ENCODE measurements around the gene ARAP1.

ARAP1 gene

GRCh38 chr11:72758690-72759389 lies 6.6 kb upstream of the ARAP1 start:
- H3K36me3 ChIP-seq (ENCODE audit: control insufficient read depth in 1 of 2, insufficient read depth in 2 of 2, low read depth in 1 of 2, low read length in 2 of 2) = peaks cover 0 to 29% of the 10 kb centered on the region in 2 experiments
- peaks cover 2% of the 10 kb centered on the region for H3K79me1 ChIP-seq (replicated peaks; ENCODE audit: low read length, poor library complexity, severe bottlenecking)
- H3K23ac ChIP-seq (ENCODE audit: low read length in 2 of 2) = no peak overlapping the region
- no peak overlapping the region for H3K4ac ChIP-seq (ENCODE audit: low read depth in 1 of 2, low read length in 2 of 2)
- DNase-seq = peak; percentile 87
- H2BK5ac ChIP-seq (ENCODE audit: low read depth, low read length, poor library complexity, severe bottlenecking) = no peak overlapping the region
- H2AFZ ChIP-seq (ENCODE audit: low read depth, low read length) = no peak overlapping the region
- no peak overlapping the region for H3K14ac ChIP-seq (ENCODE audit: low read length in 2 of 2)
- no peaks in the 10 kb centered on the region for H3K9me3 ChIP-seq (ENCODE audit: control insufficient read depth, low read length)
- H4K8ac ChIP-seq (ENCODE audit: low read length) = no peak overlapping the region
- H3K4me1 ChIP-seq (ENCODE audit: control insufficient read depth, insufficient read depth, low read depth, low read length) = peaks cover 22% of the 10 kb centered on the region
- peak overlapping the region in 1 of 2 experiments; percentile 29 for H3K18ac ChIP-seq (ENCODE audit: low read depth in 1 of 2, low read length in 2 of 2)
- no peak overlapping the region for H4K91ac ChIP-seq (ENCODE audit: low read length)
- peak overlapping the region in 1 of 2 experiments; percentile 42 for H2BK12ac ChIP-seq (ENCODE audit: low read length in 2 of 2)
- 71% methylated on average over 17 of the region's 17 CpGs for WGBS
- no peaks in the 10 kb centered on the region for H3K27me3 ChIP-seq (ENCODE audit: control insufficient read depth in 1 of 2, insufficient read depth in 1 of 2, low read length in 2 of 2)
- H2BK15ac ChIP-seq (ENCODE audit: low read depth, poor library complexity, severe bottlenecking) = no peak overlapping the region
- H3K4me3 ChIP-seq (ENCODE audit: insufficient read depth in 1 of 2, low read depth in 1 of 2, low read length in 2 of 2) = no peak overlapping the region
- H3K4me2 ChIP-seq (ENCODE audit: low read length, poor library complexity, severe bottlenecking) = no peak overlapping the region
- H2AK5ac ChIP-seq (ENCODE audit: low read length, severe bottlenecking) = no peak overlapping the region
- H3K27ac ChIP-seq (ENCODE audit: low read length, poor library complexity, severe bottlenecking) = peak overlapping the region; percentile 1
- H2BK120ac ChIP-seq (ENCODE audit: low read depth, low read length) = no peak overlapping the region
- H3K9ac ChIP-seq (ENCODE audit: low read length) = no peak overlapping the region

DNA sequence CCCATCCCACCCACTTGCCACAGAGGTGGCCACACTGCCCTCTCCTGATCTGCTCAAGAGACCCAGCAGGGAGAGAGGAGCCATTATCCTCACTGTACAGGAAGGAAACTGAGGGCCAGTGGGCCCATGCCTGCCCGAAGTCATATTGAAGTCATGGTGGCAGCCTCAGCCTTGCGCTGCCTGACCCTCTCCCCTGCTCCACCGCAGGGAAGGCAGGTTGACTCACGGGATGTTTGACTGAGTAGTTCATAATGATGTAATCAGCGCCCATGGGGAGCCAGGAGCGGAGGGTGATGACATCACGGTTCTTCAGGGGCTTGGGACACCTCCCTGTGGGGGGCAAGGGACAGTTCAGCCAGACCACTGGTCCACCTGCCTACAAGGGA lies 6.1 kb upstream of the ARAP1 start:
- peak overlapping the region; percentile 1 for H3K27ac ChIP-seq (ENCODE audit: low read length, poor library complexity, severe bottlenecking)
- no peak overlapping the region for H3K14ac ChIP-seq (ENCODE audit: low read length in 2 of 2)
- H3K18ac ChIP-seq (ENCODE audit: low read depth in 1 of 2, low read length in 2 of 2) = peak overlapping the region in 1 of 2 experiments; percentile 29
- WGBS = 75% methylated on average over 7 of the region's 7 CpGs
- peaks cover 0 to 32% of the 10 kb centered on the region in 2 experiments for H3K36me3 ChIP-seq (ENCODE audit: control insufficient read depth in 1 of 2, insufficient read depth in 2 of 2, low read depth in 1 of 2, low read length in 2 of 2)
- peaks cover 24% of the 10 kb centered on the region for H3K4me1 ChIP-seq (ENCODE audit: control insufficient read depth, insufficient read depth, low read depth, low read length)
- H3K9ac ChIP-seq (ENCODE audit: low read length) = no peak overlapping the region
- no peaks in the 10 kb centered on the region for H3K27me3 ChIP-seq (ENCODE audit: control insufficient read depth in 1 of 2, insufficient read depth in 1 of 2, low read length in 2 of 2)
- no peak overlapping the region for H2BK5ac ChIP-seq (ENCODE audit: low read depth, low read length, poor library complexity, severe bottlenecking)
- H2BK12ac ChIP-seq (ENCODE audit: low read length in 2 of 2) = peak overlapping the region in 1 of 2 experiments; percentile 42
- H3K9me3 ChIP-seq (ENCODE audit: control insufficient read depth, low read length) = no peaks in the 10 kb centered on the region
- no peak overlapping the region for H4K8ac ChIP-seq (ENCODE audit: low read length)
- no peak overlapping the region for H3K4ac ChIP-seq (ENCODE audit: low read depth in 1 of 2, low read length in 2 of 2)
- H2AFZ ChIP-seq (ENCODE audit: low read depth, low read length) = no peak overlapping the region
- no peak overlapping the region for H2BK15ac ChIP-seq (ENCODE audit: low read depth, poor library complexity, severe bottlenecking)
- no peak overlapping the region for H3K4me2 ChIP-seq (ENCODE audit: low read length, poor library complexity, severe bottlenecking)
- H3K4me3 ChIP-seq (ENCODE audit: insufficient read depth in 1 of 2, low read depth in 1 of 2, low read length in 2 of 2) = no peak overlapping the region
- DNase-seq = peak; percentile 60
- peak overlapping the region; percentile 75 for H2AK5ac ChIP-seq (ENCODE audit: low read length, severe bottlenecking)
- no peak overlapping the region for H3K23ac ChIP-seq (ENCODE audit: low read length in 2 of 2)
- H3K79me1 ChIP-seq (replicated peaks; ENCODE audit: low read length, poor library complexity, severe bottlenecking) = peaks cover 2% of the 10 kb centered on the region
- no peak overlapping the region for H4K91ac ChIP-seq (ENCODE audit: low read length)
- no peak overlapping the region for H2BK120ac ChIP-seq (ENCODE audit: low read depth, low read length)

DNA sequence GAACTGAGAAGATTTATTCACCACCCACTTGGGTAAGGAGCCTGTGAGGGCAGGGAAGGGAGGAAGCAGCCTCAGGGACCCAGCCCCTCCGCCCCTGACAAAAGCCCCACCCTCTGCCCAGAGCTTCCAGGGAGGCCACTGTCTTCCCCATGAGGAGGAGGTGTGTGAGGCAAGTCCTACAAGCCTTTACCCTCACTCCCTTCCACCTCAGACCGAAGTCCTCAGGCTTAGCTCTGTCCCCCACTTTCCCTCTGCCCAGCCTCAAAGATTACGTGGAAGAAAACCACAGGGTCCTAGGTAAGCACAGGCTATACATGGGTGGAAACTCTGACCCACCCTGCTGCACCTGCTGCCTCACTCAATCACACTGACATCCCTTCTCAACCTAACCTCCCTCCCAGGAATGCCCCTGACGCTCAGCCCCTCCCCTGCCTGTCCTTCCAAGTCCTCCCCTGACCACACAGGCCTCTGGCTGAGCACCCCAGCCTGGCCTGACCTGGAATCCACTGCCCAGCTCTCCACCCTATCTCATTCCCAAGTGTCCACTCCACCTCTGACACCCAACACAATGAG lies 3.6 kb upstream of the ARAP1 start:
- Histone ChIP-seq H2BK5ac (ENCODE audit: low read depth, low read length, poor library complexity, severe bottlenecking) (no peak overlapping the region), H3K14ac (ENCODE audit: low read length in 2 of 2) (no peak overlapping the region), H3K9ac (ENCODE audit: low read length) (no peak overlapping the region), H3K4me1 (ENCODE audit: control insufficient read depth, insufficient read depth, low read depth, low read length) (peaks cover 40% of the 10 kb centered on the region), H2BK15ac (ENCODE audit: low read depth, poor library complexity, severe bottlenecking) (peak overlapping the region; percentile 20), H2AFZ (ENCODE audit: low read depth, low read length) (no peak overlapping the region), H2AK5ac (ENCODE audit: low read length, severe bottlenecking) (peak overlapping the region; percentile 38), H3K9me3 (ENCODE audit: control insufficient read depth, low read length) (no peaks in the 10 kb centered on the region), H3K36me3 (ENCODE audit: control insufficient read depth in 1 of 2, insufficient read depth in 2 of 2, low read depth in 1 of 2, low read length in 2 of 2) (peaks cover 0 to 29% of the 10 kb centered on the region in 2 experiments), H3K23ac (ENCODE audit: low read length in 2 of 2) (no peak overlapping the region), H3K4me3 (ENCODE audit: insufficient read depth in 1 of 2, low read depth in 1 of 2, low read length in 2 of 2) (no peak overlapping the region), H3K27ac (ENCODE audit: low read length, poor library complexity, severe bottlenecking) (no peak overlapping the region), H3K27me3 (ENCODE audit: control insufficient read depth in 1 of 2, insufficient read depth in 1 of 2, low read length in 2 of 2) (no peaks in the 10 kb centered on the region), H3K18ac (ENCODE audit: low read depth in 1 of 2, low read length in 2 of 2) (no peak overlapping the region), H3K4ac (ENCODE audit: low read depth in 1 of 2, low read length in 2 of 2) (no peak overlapping the region), H2BK12ac (ENCODE audit: low read length in 2 of 2) (no peak overlapping the region), H4K91ac (ENCODE audit: low read length) (peak overlapping the region; percentile 21), H2BK120ac (ENCODE audit: low read depth, low read length) (no peak overlapping the region), H3K4me2 (ENCODE audit: low read length, poor library complexity, severe bottlenecking) (no peak overlapping the region), H4K8ac (ENCODE audit: low read length) (no peak overlapping the region), H3K79me1 (replicated peaks; ENCODE audit: low read length, poor library complexity, severe bottlenecking) (peaks cover 7% of the 10 kb centered on the region)
- no peak for DNase-seq
- 76% methylated on average over 3 of the region's 4 CpGs for WGBS

DNA sequence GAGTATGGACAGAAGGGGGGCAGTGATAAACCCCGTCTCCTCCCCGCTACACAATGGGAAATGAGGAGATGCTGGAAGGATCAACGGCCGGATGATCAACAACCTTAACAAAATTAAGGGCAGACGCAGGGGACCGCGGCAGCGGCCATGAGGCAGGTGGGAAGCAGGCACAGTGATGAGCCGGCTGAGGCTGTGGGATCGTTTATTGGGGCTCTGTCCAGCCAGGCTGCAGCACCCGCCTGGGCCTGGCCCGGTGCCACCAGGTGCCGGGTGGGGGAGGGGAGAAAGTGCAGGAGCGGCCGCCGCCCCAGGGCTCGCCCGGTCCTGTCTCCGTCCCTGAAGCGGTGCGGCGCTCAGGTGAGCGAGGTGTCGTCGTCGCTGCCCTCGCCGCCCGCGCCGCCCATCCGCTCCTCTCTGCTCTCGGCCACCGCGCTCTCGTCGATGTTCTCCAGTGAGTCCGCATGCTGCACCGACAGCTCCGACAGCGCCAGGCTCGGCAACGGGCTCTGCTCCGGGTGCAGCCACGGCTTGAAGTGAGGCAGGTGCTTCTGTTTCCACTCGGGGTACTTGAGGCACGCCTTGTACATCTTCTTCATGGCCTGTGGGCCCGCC lies 2.4 kb upstream of the ARAP1 start:
- Histone ChIP-seq H2BK120ac (ENCODE audit: low read depth, low read length) (no peak overlapping the region), H3K18ac (ENCODE audit: low read depth in 1 of 2, low read length in 2 of 2) (no peak overlapping the region), H3K36me3 (ENCODE audit: control insufficient read depth in 1 of 2, insufficient read depth in 2 of 2, low read depth in 1 of 2, low read length in 2 of 2) (peaks cover 0 to 29% of the 10 kb centered on the region in 2 experiments), H3K4ac (ENCODE audit: low read depth in 1 of 2, low read length in 2 of 2) (no peak overlapping the region), H4K91ac (ENCODE audit: low read length) (no peak overlapping the region), H3K23ac (ENCODE audit: low read length in 2 of 2) (no peak overlapping the region), H2BK12ac (ENCODE audit: low read length in 2 of 2) (no peak overlapping the region), H3K4me2 (ENCODE audit: low read length, poor library complexity, severe bottlenecking) (no peak overlapping the region), H3K9me3 (ENCODE audit: control insufficient read depth, low read length) (no peaks in the 10 kb centered on the region), H3K27me3 (ENCODE audit: control insufficient read depth in 1 of 2, insufficient read depth in 1 of 2, low read length in 2 of 2) (no peaks in the 10 kb centered on the region), H3K79me1 (replicated peaks; ENCODE audit: low read length, poor library complexity, severe bottlenecking) (peaks cover 10% of the 10 kb centered on the region), H3K9ac (ENCODE audit: low read length) (no peak overlapping the region), H2AK5ac (ENCODE audit: low read length, severe bottlenecking) (no peak overlapping the region), H3K4me3 (ENCODE audit: insufficient read depth in 1 of 2, low read depth in 1 of 2, low read length in 2 of 2) (no peak overlapping the region), H2BK5ac (ENCODE audit: low read depth, low read length, poor library complexity, severe bottlenecking) (no peak overlapping the region), H3K27ac (ENCODE audit: low read length, poor library complexity, severe bottlenecking) (no peak overlapping the region), H2BK15ac (ENCODE audit: low read depth, poor library complexity, severe bottlenecking) (no peak overlapping the region), H4K8ac (ENCODE audit: low read length) (no peak overlapping the region), H3K4me1 (ENCODE audit: control insufficient read depth, insufficient read depth, low read depth, low read length) (peaks cover 45% of the 10 kb centered on the region), H2AFZ (ENCODE audit: low read depth, low read length) (no peak overlapping the region), H3K14ac (ENCODE audit: low read length in 2 of 2) (no peak overlapping the region)
- DNase-seq = no peak
- WGBS = 85% methylated on average over 48 of the region's 48 CpGs

Measured in mesenchymal stem cell (in vitro differentiated cells and primary cell).